Upper lobe of left lung (tissue), 6 donors: Measurements from ENCODE around the gene PPFIA2. TPM values are rescaled to one million over a fixed set of nuclear protein-coding genes. Genes with fewer than 3 reads are reported as not detected.

Source experiments
- ATAC-seq, 2 donors: fragments of 200-7000 bp; cut with Tn5 transposase; one replicate each; pipeline ENCODE4 v1.9.1; 2022; ENCODE audit warnings: mild to moderate bottlenecking in 2 of 2, moderate library complexity in 2 of 2; ENCODE audit not compliant: low FRiP score in 2 of 2
- DNase-seq, 2 donors: peaks; one replicate each; pipeline ENCODE4 v3.0.0-alpha.2; 2019 to 2020
- H3K27ac ChIP-seq, 4 donors: fragments of 200-600 bp; sonication (generic); one replicate each; pipeline ENCODE4 v1.5.1; 2016 to 2019
- H3K27me3 ChIP-seq, 4 donors: fragments of 200-600 bp; sonication (generic); one replicate each; pipeline ENCODE4 v1.5.1; 2017 to 2019
- H3K36me3 ChIP-seq, 4 donors: fragments of 200-600 bp; sonication (generic); one replicate each; pipeline ENCODE4 v1.5.1; 2016 to 2019
- H3K4me1 ChIP-seq, 4 donors: fragments of 200-600 bp; sonication (generic); one replicate each; pipeline ENCODE4 v1.5.1; 2018 to 2019
- H3K4me3 ChIP-seq, 4 donors: fragments of 200-600 bp; sonication (generic); one replicate each; pipeline ENCODE4 v1.5.1; 2017 to 2019; ENCODE audit warnings: mild to moderate bottlenecking in 2 of 4, moderate library complexity in 1 of 4
- H3K9me3 ChIP-seq, 4 donors: fragments of 200-600 bp; sonication (generic); one replicate each; pipeline ENCODE4 v1.5.1; 2018 to 2019
- CTCF ChIP-seq, 6 experiments: fragments of 450-650 bp in 4 of 6; fragments of 200-600 bp in 2 of 6; sonication (generic) in 2 of 6; IDR thresholded peaks; one replicate each; pipeline ENCODE4 v1.5.1; 2016 to 2019; ENCODE audit warnings: antibody characterized with exemption in 6 of 6
- EP300 ChIP-seq, 4 donors: sonication (generic); formaldehyde crosslinking; IDR thresholded peaks; one replicate each; pipeline ENCODE4 v1.5.1; 2017; ENCODE audit warnings: antibody characterized with exemption in 4 of 4, control low read depth in 2 of 4
- POLR2A ChIP-seq, 4 donors: fragments of 450-650 bp; IDR thresholded peaks; one replicate each; pipeline ENCODE4 v1.5.1; 2016 to 2017; ENCODE audit warnings: antibody characterized with exemption in 4 of 4, mild to moderate bottlenecking in 2 of 4
- POLR2AphosphoS5 ChIP-seq, 2 donors: sonication (generic); formaldehyde crosslinking; IDR thresholded peaks; one replicate each; pipeline ENCODE4 v1.5.1; 2017; ENCODE audit warnings: antibody characterized with exemption in 2 of 2
- WGBS, 2 donors: methylation state at CpG; one replicate each; pipeline ENCODE4 v1.1.5; 2017 to 2018; 5-methylcytosine and 5-hydroxymethylcytosine counted together
- total RNA-seq, 6 donors: library from RNA; depleted of rRNA in 4 of 6; stranded (reverse); fragments of >200 nt in 4 of 6; gene quantifications; one replicate each; pipeline versions ENCODE4 v1.1.0 to v1.2.1, GENCODE V29; 2016 to 2021
- donor health status: DM: no; HTN: no; CAD: no; lungs with moderate emphysema.
- donor health status: DM: no; HTN: yes; CAD: no; lungs with severe emphysema.

Gene PPFIA2
- total RNA-seq, 6 donors from 2014 or later = 1.3 to 7.3 (median 2.6) TPM

- Histone ChIP-seq H3K4me1 (no peaks in the 10 kb centered on the region), H3K36me3 (no peaks in the 10 kb centered on the region), H3K27ac (no peak overlapping the region), H3K9me3 (no peaks in the 10 kb centered on the region), H3K27me3 (no peaks in the 10 kb centered on the region), H3K4me3 (no peak overlapping the region)
- no peak for TF ChIP-seq EP300 (IDR thresholded peaks at IDR 0.05)
- no peak for TF ChIP-seq CTCF (IDR thresholded peaks at IDR 0.05)
- no peak for TF ChIP-seq POLR2A (IDR thresholded peaks at IDR 0.05)
- TF ChIP-seq POLR2AphosphoS5 (IDR thresholded peaks at IDR 0.05) = no peak
- 25 to 39% methylated on average over 2 of the region's 2 CpGs for WGBS, 2 donors
- ATAC-seq (no peak), DNase-seq (no peak)
These were observed 513.7 kb downstream of the PPFIA2 start for GRCh38 chr12:81245458-81245857.

GRCh38 chr12:81231574-81232368 is 527.4 kb downstream of the PPFIA2 start:
- Histone ChIP-seq H3K36me3 (no peaks in the 10 kb centered on the region), H3K27me3 (no peaks in the 10 kb centered on the region), H3K27ac (no peak overlapping the region), H3K4me3 (no peak overlapping the region), H3K4me1 (no peaks in the 10 kb centered on the region), H3K9me3 (no peaks in the 10 kb centered on the region)
- TF ChIP-seq EP300 (IDR thresholded peaks at IDR 0.05) (no peak), CTCF (IDR thresholded peaks at IDR 0.05) (no peak), POLR2A (IDR thresholded peaks at IDR 0.05) (no peak), POLR2AphosphoS5 (IDR thresholded peaks at IDR 0.05) (no peak)
- WGBS, 2 donors = 67 to 76% methylated on average over 3 of the region's 3 CpGs
- ATAC-seq (no peak), DNase-seq (no peak)

DNA sequence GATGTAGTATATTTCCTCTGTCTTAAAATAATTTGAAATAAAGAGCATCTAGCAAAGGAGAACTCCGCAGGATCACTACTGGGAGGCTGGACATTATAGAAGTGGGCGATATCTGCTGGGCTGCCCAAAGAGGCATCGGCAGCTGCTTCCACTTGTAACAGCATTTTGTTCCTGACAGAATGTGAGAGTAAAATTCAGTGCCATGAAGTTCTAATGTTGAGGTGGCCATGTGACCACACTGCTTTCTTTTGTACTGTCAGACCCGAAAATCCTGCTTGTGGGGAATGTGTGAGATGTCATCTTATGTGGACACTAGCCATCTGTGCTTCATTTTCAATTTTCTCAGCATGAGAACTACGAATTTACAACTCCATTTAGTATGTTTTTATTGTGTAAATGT is 529.4 kb downstream of the PPFIA2 start:
- Histone ChIP-seq H3K9me3 (no peaks in the 10 kb centered on the region), H3K4me1 (no peaks in the 10 kb centered on the region), H3K27ac (no peak overlapping the region), H3K27me3 (no peaks in the 10 kb centered on the region), H3K4me3 (no peak overlapping the region), H3K36me3 (no peaks in the 10 kb centered on the region)
- DNase-seq = no peak
- no peak for ATAC-seq
- no peak for TF ChIP-seq POLR2AphosphoS5 (IDR thresholded peaks at IDR 0.05)
- no peak for TF ChIP-seq POLR2A (IDR thresholded peaks at IDR 0.05)
- no peak for TF ChIP-seq EP300 (IDR thresholded peaks at IDR 0.05)
- no peak for TF ChIP-seq CTCF (IDR thresholded peaks at IDR 0.05)
- WGBS, 2 donors = 51 to 71% methylated on average over 5 of the region's 5 CpGs

- ATAC-seq (no peak), DNase-seq (no peak)
- TF ChIP-seq EP300 (IDR thresholded peaks at IDR 0.05) (no peak), CTCF (IDR thresholded peaks at IDR 0.05) (no peak), POLR2AphosphoS5 (IDR thresholded peaks at IDR 0.05) (no peak), POLR2A (IDR thresholded peaks at IDR 0.05) (no peak)
- H3K4me3 ChIP-seq = no peak overlapping the region
- H3K36me3 ChIP-seq = no peaks in the 10 kb centered on the region
- no peaks in the 10 kb centered on the region for H3K27me3 ChIP-seq
- WGBS, 2 donors = 93 to 95% methylated on average over 6 of the region's 6 CpGs
- H3K27ac ChIP-seq = no peak overlapping the region
- no peaks in the 10 kb centered on the region for H3K4me1 ChIP-seq
- no peaks in the 10 kb centered on the region for H3K9me3 ChIP-seq
These were observed 534.5 kb downstream of the PPFIA2 start for GRCh38 chr12:81224626-81225025.
